Adrenal gland (tissue), 5 donors: ENCODE measurements around the gene PTPN23.

Experiments
- CTCF ChIP-seq, 6 experiments: fragments of 450-650 bp in 4 of 6; fragments of 200-600 bp in 2 of 6; sonication (generic) in 1 of 6; IDR thresholded peaks; 1 replicate in 5 of 6; 2 replicates in 1 of 6; pipeline versions ENCODE4 v1.5.1 to v1.8.0; 2016 to 2021; ENCODE audit warnings: antibody characterized with exemption in 6 of 6, mild to moderate bottlenecking in 2 of 6, moderate library complexity in 1 of 6
- POLR2A ChIP-seq, 2 donors: fragments of 450-650 bp; IDR thresholded peaks; one replicate each; pipeline ENCODE4 v1.6.1; 2017; ENCODE audit warnings: antibody characterized with exemption in 2 of 2, mild to moderate bottlenecking in 2 of 2, moderate library complexity in 1 of 2
- donor health status: DM: no; HTN: no; CAD: no.

- TF ChIP-seq CTCF (IDR thresholded peaks at IDR 0.05), result no peak
- TF ChIP-seq POLR2A (IDR thresholded peaks at IDR 0.05), result no peak
Measured at GRCh38 chr3:47347217-47347801, 33.5 kb upstream of the PTPN23 start.
